ENCODE data around the gene SNURF.
"Not testable (repeated sequence)": the region's sequence is repeated elsewhere in the genome, so short reads cannot be mapped to it uniquely, and the experiment has no call there.

The SNURF gene

DNA sequence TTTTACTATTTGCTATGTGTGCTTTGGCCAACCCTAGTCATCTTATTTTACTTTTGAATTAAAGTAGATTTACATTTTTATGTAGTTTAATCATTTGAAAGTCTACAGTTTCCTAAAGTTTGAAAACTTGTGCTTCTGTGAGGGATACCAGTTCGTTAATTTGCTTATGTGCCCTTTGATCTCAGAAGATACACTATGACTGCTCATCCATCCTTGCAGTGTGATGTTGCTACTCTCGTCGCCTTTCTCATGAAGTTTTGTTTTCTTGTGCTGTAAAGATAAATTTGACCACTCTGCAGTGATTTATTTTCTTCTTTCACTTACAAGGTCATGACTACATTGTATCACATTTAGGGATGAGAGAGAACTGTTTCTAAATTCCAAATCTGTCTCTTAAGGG lies 16.3 kb downstream of the SNURF start:
- H3K27ac ChIP-seq (ENCODE audit: extremely low read depth, low read depth, low read length): no peak overlapping the region
- no peaks in the 10 kb centered on the region for H3K36me3 ChIP-seq (ENCODE audit: control insufficient read depth in 2 of 2, insufficient read depth in 1 of 2, low read length in 2 of 2)
- no peaks in the 10 kb centered on the region for H3K9me3 ChIP-seq (ENCODE audit: control insufficient read depth, insufficient read depth, low read depth, low read length)
- H3K4me1 ChIP-seq (ENCODE audit: control insufficient read depth, insufficient read depth, low read length): no peaks in the 10 kb centered on the region
- ChIA-PET CTCF (no interaction called here), POLR2A (no interaction called here)
- H3K4me3 ChIP-seq (ENCODE audit: low read depth, low read length): no peak overlapping the region
- TF ChIP-seq ZNF501 (tag by site-specific recombination; IDR thresholded peaks at IDR 0.05) (no peak), REPIN1 (tag by site-specific recombination; IDR thresholded peaks at IDR 0.05; ENCODE audit: low read depth) (no peak), ZNF335 (tag by site-specific recombination; conservative IDR thresholded peaks at IDR 0.05) (no peak), ZNF837 (tag by site-specific recombination; IDR thresholded peaks at IDR 0.05) (no peak), ZNF785 (tag by site-specific recombination; IDR thresholded peaks at IDR 0.05) (no peak), TCF7L2 (IDR thresholded peaks at IDR 0.05; ENCODE audit: borderline replicate concordance, low read depth, low read length) (no peak), ZNF76 (tag by site-specific recombination; IDR thresholded peaks at IDR 0.05; ENCODE audit: borderline replicate concordance, low read depth) (no peak), ZNF223 (tag by site-specific recombination; IDR thresholded peaks at IDR 0.05) (no peak), MZF1 (tag by site-specific recombination; IDR thresholded peaks at IDR 0.05; ENCODE audit: borderline replicate concordance) (no peak), SETDB1 (IDR thresholded peaks at IDR 0.05; ENCODE audit: insufficient read length, low read length) (no peak), ZNF239 (tag by site-specific recombination; IDR thresholded peaks at IDR 0.05) (no peak), ZNF174 (tag by site-specific recombination; IDR thresholded peaks at IDR 0.05) (no peak), SCRT1 (tag by site-specific recombination; IDR thresholded peaks at IDR 0.05; ENCODE audit: borderline replicate concordance) (no peak), EGR2 (tag by site-specific recombination; IDR thresholded peaks at IDR 0.05; ENCODE audit: low read depth) (no peak), ZNF394 (tag by site-specific recombination; IDR thresholded peaks at IDR 0.05; ENCODE audit: borderline replicate concordance) (no peak), ZNF600 (tag by site-specific recombination; IDR thresholded peaks at IDR 0.05) (no peak), SCRT2 (tag by site-specific recombination; IDR thresholded peaks at IDR 0.05) (no peak)

DNA sequence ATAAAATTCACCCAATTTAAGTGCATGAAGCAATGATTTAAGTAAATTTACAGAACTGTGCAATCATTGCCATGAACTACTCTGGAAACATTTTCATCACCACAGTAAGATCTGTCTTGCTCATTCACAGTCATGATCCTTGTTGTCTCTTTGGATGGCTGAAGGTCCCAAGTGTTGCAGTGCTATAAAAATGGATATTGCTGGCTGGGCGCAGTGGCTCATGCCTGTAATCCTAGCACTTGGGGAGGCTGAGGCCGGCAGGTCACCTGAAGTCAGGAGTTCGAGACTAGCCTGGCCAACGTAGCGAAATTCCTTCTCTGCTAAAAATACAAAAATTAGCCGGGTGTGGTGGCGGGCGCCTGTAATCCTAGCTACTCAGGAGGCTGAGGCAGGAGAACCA lies 17.0 kb downstream of the SNURF start:
- CTCF ChIA-PET: no interaction called here
- H3K4me1 ChIP-seq (ENCODE audit: control insufficient read depth, insufficient read depth, low read length): no peaks in the 10 kb centered on the region
- H3K4me3 ChIP-seq (ENCODE audit: low read depth, low read length): no peak overlapping the region
- H3K27ac ChIP-seq (ENCODE audit: extremely low read depth, low read depth, low read length): no peak overlapping the region
- no peaks in the 10 kb centered on the region for H3K9me3 ChIP-seq (ENCODE audit: control insufficient read depth, insufficient read depth, low read depth, low read length)
- TF ChIP-seq MYNN (tag by site-specific recombination; IDR thresholded peaks at IDR 0.05; ENCODE audit: borderline replicate concordance): no peak
- no peak for TF ChIP-seq ZNF555 (tag by site-specific recombination; conservative IDR thresholded peaks at IDR 0.05)
- TF ChIP-seq ZNF654 (tag by site-specific recombination; IDR thresholded peaks at IDR 0.05; ENCODE audit: low read depth): no peak
- no peak for TF ChIP-seq SP2 (tag by site-specific recombination; IDR thresholded peaks at IDR 0.05)
- TF ChIP-seq IKZF3 (tag by site-specific recombination; IDR thresholded peaks at IDR 0.05): no peak
- TF ChIP-seq ZNF24 (tag by site-specific recombination; IDR thresholded peaks at IDR 0.05): no peak
- no peak for TF ChIP-seq ZNF292 (tag by site-specific recombination; IDR thresholded peaks at IDR 0.05; ENCODE audit: borderline replicate concordance, low read depth)
- TF ChIP-seq, protein P1, sequence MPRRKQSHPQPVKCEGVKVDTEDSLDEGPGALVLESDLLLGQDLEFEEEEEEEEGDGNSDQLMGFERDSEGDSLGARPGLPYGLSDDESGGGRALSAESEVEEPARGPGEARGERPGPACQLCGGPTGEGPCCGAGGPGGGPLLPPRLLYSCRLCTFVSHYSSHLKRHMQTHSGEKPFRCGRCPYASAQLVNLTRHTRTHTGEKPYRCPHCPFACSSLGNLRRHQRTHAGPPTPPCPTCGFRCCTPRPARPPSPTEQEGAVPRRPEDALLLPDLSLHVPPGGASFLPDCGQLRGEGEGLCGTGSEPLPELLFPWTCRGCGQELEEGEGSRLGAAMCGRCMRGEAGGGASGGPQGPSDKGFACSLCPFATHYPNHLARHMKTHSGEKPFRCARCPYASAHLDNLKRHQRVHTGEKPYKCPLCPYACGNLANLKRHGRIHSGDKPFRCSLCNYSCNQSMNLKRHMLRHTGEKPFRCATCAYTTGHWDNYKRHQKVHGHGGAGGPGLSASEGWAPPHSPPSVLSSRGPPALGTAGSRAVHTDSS (tag by site-specific recombination; IDR thresholded peaks at IDR 0.05): no peak
- no peaks in the 10 kb centered on the region for H3K36me3 ChIP-seq (ENCODE audit: control insufficient read depth in 2 of 2, insufficient read depth in 1 of 2, low read length in 2 of 2)
- POLR2A ChIA-PET: no interaction called here

DNA sequence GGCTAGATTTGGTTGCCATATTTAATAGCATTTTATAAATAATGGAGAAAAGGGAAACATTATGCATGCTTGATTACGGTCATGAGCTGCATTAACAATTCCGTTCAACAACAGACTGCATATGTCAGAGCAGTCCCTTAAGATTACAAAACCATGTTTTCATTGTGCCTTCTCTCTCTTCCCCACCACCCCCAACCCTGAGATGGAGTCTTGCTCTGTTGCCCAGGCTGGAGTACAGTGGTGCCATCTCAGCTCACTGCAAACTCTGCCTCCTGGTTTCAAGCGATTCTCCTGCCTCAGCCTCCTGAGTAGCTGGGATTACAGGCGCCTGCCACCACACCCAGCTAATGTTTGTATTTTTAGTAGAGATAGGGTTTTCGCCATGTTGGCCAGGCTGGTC lies 17.9 kb downstream of the SNURF start:
- CTCF ChIA-PET; POLR2A ChIA-PET; H3K36me3 ChIP-seq (ENCODE audit: control insufficient read depth in 2 of 2, insufficient read depth in 1 of 2, low read length in 2 of 2); H3K4me3 ChIP-seq (ENCODE audit: low read depth, low read length); H3K27ac ChIP-seq (ENCODE audit: extremely low read depth, low read depth, low read length); H3K9me3 ChIP-seq (ENCODE audit: control insufficient read depth, insufficient read depth, low read depth, low read length); H3K4me1 ChIP-seq (ENCODE audit: control insufficient read depth, insufficient read depth, low read length): not testable (repeated sequence)

All from HEK293 (cell line).